ENCODE data around the gene GMPPA.

Gene GMPPA

DNA sequence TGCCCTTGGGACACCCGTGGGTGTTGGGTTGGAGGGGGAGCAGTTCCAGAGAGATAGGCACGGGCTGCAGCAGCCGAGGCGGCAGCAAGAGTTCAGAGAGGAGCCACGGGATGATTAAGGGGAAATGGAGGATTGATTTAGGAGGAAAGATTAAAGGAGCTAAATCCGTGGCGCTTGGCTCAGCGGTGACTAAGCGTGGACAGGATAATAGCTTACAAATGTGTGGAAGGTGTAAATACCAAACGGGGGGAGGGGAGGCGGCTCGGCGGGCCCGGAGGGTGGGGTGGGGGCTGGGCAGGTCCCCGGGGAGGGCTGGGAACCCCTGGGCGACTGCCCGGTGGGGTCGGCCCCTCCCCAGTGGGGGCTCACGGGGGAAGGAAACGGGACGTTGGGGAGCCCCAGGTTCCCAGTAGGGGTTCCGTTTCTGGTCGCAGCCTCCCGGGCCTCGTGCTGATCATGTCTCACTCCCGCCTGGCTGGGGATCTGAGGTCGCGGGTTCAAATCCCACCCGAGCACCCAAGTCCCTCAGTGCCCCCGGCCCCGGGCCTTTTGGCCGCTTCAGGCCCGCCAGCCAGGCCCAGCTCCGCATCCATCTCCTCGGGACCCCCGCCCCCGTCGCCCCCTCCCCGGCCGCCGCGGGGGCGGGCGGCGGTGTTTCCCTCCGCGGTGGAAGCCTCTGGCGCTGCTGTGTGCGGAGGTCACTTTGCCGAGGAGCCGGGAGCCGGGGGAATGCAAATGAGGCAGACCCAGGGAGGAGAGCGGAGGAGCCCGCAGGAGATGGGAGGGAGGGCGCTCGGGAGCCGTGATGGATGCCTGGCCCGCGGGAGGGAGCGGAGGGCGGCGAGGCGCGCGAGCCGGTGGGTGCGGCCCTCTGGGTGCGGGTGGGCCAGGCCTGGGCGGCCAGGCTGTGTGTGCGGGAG, 23.7 kb downstream of the GMPPA start:
- DNase-seq, result peak; percentile 94

DNA sequence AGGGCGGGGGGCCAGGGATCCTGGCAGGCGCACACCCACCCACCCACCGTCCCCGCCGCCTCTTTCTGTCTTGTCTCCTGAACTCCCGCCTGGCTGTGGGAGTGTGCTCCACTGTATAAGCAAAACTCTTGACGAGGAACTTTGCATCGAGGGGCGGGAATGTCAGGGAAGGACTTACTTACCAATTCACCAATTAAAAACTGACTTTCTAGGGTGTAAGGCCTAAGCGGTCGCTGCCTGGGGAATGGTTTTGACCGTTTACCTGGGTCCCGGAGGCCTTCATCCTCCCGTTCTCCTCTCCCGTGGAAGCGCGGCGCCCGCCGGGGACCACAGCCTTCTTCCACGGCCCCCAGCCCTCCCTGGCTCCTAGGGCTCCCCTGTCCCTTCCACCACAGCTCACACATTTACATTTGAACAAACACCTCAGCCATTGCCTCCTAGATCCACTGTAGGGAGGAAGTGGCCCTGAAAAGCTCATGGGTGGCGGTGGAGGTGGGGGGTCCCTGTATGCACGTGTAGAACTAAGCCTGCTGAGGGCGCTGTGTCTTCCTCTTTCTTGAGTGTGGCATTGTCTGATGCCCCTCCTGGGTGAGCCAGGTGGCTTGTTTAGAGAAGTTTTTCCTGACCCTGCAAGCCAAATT, 24.5 kb downstream of the GMPPA start:
- DNase-seq, result no peak

DNA sequence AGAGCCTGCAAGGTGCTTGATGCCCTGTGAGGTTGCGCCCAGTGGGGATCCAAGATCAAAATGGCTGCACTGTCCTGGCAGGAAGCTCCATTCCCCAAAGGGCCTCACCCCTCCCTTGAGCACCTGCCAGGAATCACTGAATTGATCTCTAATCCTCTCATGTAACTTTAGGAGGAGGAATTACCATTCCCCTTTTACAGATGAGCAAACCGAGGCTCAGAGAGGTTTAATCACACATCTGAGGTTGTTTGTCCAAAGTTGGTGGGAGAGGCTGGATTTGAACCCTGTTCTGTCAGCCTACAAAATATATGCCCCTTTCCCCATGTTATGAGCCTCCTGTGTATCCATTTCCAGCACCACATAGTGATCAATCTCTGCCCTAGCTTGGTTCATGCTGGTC, 26.1 kb downstream of the GMPPA start:
- no peak for DNase-seq

DNA sequence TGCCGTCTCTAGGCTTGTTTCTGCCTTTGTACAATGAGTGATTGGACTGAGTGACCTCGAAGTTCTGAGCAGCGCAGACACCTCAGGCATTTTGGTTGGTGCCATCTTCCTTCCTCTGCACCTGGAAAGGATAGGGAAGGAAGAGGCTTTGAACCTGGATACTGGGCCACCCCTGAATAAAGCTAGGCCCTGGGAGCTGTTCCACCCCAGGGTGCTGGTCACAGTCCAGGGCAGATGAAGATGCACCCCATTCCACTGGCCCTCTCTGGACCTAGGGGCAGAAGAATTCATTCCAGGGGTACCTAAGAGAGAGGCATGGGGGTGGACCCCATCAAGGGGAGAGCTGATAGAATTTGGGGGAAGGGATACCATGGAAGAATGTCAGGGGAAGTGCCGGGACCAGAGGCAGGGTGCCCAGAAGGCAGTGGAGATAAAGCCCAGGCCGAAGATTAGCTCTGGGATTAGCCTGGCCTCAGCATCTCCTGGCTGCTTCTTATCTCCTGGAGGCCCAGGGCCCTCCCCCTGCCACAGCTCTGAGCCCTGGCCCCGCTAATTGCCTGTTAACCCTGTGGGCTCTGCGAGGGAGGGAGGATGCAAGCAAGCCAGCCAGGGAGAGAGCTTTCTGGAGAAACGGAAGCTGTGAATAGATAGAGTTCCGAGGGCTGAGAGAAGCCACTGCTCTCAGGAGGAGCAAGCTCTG, 27.0 kb downstream of the GMPPA start:
- DNase-seq, result no peak

DNA sequence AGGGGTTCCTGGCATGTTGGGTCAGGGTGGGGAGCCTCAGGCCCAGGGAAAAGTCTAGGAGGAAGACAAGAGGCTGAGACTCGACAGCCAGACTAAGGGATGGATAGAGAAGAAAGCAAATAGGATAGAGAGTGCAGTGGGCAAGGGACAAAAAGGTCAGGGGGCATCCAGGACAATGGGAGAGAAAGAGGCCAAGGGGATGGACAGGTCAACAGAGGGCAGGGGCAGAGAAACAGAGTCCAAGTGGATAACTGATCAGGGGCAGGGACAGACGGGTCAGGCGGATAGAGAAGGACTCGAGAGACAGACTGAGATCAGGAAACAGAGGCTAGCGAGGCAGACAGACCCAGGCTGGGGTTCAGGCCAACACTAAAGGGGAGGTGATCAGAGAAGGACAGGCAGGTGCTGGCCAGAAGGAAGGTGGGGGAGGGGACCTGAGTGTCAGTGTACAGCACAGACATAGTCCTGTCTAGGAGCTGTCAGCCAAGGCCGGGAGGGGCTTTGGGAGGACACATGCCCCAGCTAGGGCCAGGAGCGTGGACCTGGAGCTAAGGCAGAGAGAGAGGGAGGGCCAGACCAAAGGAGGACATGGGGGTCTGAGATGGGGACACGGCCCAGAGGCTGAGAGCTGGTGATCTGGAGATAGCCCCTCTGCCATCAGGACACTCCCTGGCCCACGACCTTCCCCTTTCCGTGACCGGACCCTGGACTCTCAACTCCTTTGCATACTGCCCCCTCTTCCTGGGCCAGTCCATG, 27.8 kb downstream of the GMPPA start:
- DNase-seq, result no peak

DNA sequence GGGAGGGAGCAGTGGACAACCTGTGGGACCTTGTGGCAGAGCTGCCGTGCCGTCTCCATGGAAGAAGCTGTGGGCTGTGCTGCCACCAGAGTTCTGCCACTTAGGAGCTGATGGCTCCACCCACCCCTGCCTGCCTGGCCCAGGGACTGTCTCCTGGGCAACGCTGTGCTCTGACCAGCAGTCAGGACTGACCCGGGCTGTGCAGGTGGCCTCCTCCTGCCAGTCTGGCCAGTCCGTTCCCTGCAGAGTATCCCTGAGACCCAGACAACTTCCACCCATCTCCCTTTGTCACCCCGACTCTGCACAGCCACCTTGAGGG, 28.3 kb downstream of the GMPPA start:
- no peak for DNase-seq

DNA sequence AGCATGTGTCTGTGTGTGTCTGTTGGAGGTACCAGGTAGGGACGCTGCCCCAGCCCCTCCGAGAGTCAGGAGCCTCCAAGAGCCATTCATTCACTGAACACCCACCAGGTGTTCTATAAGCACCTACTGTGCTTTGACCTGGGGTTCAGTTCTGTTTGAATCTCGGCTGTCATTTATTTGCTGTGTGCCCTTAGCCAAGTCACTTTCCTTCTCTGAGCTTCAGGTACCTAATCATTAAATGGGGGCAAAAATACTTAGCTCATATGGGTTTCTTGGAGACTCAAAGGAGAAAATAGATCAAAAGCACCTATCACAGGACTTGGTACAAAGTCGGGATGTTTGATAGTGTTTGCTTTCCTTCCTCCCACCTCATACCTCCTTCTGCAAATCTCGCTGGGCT, 28.8 kb downstream of the GMPPA start:
- no peak for DNase-seq

DNA sequence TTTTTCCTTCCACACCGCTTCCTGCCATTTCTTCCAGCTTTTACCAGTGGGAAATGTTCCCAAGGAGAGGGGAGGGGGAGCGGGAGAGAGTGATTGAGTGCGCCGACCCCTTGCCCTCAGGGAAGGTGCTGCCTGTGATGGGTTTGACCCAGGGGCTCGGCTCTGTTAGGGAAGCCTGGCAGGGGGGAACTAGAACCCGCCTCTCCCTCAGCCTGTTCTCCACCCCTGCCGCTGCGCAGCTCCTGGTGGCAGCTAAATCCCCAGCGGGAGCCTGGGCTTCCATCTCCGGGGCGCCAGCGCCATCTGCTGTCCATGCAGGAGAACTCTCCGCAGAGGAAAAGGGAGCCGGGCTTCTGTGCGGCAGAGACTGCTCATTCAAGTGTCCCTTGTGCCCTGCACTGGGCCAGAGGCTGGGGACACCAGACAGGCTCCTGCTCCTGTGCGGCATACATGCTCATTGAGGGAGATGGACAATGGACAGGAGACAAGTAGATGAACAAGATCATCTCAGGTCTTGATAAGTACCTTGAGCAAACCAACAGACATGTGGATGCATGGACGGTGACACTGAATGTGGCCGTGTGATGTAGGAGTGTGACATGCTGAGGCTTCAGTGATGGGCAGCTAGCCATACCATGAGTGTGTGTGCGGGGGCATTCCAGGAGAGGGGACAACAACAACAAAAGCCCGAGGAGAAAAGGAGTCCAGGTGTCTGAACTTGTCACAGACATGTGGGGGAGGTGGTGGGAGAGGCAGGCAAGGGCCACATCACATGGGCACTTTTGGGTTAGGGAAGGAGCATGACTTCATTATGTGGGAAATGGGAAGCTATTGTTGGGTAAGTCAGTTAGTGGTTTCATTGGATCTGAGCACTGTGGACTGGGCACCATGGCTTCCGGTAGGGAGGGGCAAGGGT, 31.6 kb downstream of the GMPPA start:
- DNase-seq, result peak; percentile 81

DNA sequence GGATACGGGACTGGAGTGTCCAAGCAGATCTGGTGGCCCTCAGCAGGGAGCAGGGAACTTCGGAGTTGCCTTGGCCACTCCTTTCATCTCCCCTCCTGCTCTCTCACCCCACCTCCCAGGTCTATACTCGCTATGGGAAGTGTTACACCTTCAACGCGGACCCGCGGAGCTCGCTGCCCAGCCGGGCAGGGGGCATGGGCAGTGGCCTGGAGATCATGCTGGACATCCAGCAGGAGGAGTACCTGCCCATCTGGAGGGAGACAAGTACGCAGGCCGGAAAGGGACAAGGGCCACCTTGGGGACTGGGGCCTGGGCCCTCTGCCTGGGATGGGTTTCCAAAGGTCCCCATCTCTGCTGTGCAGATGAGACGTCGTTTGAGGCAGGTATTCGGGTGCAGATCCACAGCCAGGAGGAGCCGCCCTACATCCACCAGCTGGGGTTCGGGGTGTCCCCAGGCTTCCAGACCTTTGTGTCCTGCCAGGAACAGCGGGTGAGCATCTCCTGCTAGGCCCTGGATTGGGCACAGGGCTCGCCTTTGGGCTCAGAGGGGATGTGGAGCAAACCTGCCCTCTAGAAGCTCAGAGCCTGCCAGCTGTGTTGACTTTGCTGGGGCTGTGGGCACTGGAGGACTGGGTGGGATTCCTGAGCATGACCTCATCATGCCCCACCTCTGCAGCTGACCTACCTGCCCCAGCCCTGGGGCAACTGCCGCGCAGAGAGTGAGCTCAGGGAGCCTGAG, 33.1 kb downstream of the GMPPA start:
- no peak for DNase-seq

DNA sequence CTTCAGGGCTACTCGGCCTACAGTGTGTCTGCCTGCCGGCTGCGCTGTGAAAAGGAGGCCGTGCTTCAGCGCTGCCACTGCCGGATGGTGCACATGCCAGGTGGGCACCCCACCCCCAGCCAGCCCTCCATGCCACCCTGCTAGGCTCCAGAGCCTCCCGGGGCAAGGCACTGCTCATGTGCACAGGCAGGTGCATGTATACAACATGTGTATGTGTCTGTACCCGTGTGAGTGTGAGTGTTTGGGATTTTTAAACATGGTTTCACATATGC, 33.6 kb downstream of the GMPPA start:
- no peak for DNase-seq

DNA sequence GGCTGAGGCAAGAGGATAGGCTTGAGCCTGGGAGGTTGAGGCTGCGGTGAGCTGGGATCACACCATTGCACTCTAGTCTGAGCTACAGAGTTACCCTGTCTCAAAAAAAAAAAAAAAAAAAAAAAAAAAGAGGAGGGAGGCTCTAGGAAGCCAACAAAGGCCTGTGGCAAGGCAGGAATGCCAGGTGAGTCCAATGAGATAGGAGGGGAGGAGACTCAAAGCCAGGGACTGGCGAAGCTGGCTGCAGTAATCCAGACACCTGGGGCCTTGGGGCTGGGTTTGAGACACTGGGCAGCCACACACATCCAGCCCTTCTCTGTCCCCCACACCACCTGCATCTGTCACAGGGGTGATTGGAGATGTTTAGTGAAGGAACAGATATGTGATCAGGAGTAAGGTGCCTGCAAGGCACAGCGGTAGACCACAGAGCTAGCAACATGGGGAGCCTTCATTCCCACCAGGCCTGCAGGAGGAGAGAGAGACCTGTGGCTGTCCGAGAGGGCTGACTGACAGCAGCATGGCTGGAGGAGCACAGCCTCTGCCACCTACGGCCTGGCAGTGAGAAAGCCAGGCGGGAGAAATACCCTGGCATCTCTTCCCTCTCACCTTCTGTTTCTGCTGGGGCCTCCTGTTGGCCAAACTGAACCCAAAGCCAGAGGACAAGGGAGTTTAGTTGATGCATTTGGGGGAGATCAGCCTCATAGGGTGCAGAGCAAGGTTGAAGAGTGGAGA, 35.4 kb downstream of the GMPPA start:
- no peak for DNase-seq

DNA sequence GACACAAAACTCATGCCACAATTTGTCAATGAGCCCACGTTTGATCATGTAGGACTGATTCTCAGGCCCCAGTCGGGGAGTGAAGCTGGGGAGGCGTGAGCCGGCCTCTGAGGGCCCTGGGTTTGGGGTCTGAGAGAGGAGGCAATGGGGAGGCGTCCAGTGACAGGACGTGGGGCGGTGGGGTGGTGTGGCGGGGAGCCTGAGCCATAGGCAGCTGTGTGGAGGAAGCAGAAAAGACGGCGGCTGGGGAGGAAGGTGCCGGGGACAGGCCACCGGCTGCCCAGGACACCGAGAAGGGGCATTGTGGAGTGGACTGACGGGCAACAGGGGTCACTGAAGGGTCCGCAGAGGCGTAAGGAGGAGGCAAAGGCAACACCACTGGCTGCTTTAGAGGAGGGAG, 37.7 kb downstream of the GMPPA start:
- no peak for DNase-seq

DNA sequence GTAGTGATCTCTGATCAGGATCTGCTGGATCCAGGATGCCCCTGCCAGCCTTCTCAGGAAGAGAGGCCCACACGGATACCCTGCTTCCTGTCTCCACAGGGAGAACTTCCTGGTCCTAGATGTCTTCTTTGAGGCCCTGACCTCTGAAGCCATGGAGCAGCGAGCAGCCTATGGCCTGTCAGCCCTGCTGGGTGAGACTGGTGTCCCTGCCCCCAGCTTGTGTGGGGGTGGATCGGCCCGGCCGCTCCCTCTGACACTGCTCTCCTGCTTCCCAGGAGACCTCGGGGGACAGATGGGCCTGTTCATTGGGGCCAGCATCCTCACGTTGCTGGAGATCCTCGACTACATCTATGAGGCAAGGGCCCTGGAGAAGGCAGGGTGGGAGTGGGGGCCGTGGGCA, 38.3 kb downstream of the GMPPA start:
- no peak for DNase-seq

DNA sequence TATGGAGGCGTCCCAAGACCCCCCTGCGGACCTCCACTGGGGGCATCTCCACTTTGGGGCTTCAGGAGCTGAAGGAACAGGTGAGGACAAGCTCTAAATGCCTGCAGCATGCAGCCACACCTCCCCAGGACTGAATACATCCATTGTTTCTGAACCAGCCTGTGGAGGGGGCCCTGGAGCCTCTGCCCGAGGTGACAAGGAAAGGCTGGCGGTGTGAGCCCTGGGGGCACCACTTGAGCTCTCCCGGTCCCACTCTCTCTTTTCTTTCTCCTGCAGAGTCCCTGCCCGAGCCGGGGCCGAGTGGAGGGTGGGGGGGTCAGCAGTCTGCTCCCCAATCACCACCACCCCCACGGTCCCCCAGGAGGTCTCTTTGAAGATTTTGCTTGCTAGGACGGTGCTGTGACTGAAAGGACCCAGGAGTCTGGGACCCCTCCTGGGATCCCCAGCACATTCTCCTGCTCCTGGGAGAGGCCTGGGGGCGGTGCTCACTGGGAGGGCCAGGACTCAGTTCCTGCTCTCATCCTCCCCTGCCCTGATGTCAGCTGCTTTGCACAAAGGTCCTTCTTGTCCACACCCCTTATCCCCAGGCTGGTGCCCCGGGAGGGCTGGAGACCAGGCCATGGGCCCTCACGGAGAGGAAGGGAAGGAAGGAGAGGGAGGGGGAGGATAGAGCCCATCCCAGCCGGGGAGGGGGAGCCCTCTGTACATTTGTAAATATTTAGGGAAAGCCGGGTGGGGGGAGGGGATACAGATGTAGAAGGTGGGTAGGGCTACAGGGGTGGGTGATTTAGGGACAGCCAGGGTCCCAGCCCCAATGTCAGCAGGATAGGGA, 39.2 kb downstream of the GMPPA start:
- DNase-seq, result no peak

DNA sequence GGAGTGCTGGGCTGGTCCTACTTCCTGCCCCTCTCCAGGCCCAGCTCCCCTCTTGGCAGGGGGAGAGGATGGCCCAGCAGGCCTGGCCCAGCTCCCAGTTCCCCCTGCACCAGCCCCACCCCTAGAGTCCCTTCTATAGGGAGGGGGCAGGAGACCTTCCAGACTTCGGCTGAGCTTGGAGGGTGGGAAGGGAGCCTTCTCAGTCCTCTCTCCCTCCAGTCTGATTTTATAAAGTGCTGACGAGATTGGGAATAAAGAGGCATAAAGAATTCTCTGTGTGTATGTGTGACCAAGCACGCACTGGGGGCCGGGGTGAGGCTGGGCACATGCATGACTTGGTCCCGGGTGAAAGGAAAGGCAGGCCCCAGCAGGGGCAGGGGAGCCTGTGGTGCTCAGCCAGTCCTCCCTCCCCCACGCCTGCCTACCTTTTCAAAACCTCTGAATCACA, 39.8 kb downstream of the GMPPA start:
- DNase-seq, result no peak

DNA sequence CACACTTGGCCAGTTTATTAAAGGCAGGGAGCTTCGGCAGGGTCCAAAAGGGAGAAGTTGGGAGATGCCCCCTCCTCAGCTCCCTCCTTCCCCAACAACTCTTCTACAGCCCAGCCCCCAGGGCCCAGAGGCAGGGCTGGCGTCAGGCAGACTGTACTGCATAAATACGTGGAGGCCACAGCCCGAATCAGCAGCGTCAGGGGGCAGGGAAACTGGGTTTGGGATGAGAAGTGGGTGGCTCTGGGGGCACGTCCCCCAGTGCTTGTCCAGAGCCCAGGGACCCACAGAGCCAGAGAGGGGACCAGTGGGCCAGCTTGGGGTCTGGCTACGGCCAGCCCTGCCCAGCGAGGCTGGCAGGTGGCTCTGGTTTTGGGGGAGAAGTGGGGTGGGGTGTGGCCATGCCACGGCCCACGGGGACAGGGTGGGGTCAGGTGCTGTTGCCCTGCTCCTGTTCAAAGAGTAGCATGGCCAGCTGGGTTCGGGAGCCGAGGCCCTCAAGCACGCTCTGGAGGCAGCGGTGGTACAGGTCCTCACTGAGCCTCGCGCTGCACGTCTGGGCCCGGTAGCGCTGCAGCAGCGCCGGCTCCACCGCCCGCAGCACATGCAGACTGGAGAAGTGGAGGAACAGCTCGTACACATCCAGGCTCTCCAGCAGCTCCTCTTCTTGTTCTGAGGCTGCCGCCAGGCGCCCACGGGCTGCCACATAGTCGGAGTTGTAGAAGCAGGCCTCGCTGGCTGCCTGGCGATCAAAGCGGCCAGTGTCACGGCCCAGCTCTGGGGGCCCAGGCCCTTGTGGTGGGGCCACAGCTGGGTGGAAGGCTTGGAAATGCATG, 40.5 kb downstream of the GMPPA start:
- no peak for DNase-seq

DNA sequence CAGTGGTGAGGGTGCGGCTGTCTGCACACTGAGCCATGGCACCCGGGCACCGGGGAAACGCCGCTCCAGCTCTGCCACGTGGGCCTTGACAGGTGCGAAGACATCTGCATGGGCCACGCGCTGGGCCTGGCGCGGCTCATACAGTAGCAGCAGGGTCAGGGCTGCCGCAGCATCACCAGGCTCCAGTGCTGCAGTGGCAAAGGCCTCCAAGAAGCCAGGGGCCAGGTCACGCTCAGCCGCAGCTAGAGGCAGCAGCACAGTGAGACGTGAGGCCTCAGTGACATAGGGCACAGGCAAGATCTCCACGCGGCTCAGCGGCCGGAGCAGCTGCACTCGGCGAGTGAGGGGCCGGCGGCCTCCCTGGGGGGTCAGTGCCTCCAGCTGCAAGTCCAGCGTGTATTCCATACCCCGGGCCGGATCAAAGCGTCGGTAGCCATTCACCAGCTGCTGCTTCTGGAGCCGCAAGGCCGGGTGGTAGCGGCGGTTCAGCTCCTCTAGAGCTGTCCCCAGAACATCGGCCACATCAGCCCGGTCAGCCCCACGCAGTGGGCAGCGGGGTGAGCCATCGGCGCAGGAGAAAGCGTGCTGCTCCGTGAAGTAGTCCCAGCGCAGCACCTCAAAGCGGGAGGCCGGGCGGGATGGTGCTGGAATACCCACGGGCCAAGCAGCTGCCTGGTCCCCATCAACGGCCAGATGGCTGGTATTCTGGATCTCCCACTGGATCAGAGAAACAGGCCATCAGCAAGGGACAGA, 41.4 kb downstream of the GMPPA start:
- DNase-seq, result no peak
